HFFc6 (cell line): ENCODE measurements around the gene C10orf143. TPM values are rescaled to one million over a fixed set of nuclear protein-coding genes. Genes with fewer than 3 reads are reported as not detected.

ENCODE experiments used
- DNase-seq: peaks from one replicate; pipeline ENCODE4 v3.0.0-alpha.2; 2018
- H3K27ac Mint-ChIP-seq: 2 replicates; pipeline ENCODE4 v1.8.0; 2020; ENCODE audit warnings: mild to moderate bottlenecking, mixed read lengths
- H3K27me3 Mint-ChIP-seq: 2 replicates; pipeline ENCODE4 v1.8.0; 2021; ENCODE audit warnings: mild to moderate bottlenecking, moderate library complexity, mixed read lengths; ENCODE audit not compliant: insufficient read depth
- H3K36me3 Mint-ChIP-seq: 2 replicates; pipeline ENCODE4 v1.8.0; 2021; ENCODE audit warnings: low read depth, mixed read lengths
- H3K4me1 Mint-ChIP-seq: 2 replicates; pipeline ENCODE4 v1.8.0; 2020; ENCODE audit warnings: low read depth, mixed read lengths
- H3K4me3 Mint-ChIP-seq: 2 replicates; pipeline ENCODE4 v1.8.0; 2020; ENCODE audit warnings: mild to moderate bottlenecking, moderate library complexity, mixed read lengths
- H3K9me3 Mint-ChIP-seq: 2 replicates; pipeline ENCODE4 v1.8.0; 2020; ENCODE audit warnings: mild to moderate bottlenecking, mixed read lengths
- CTCF ChIP-seq: fragments of 200-600 bp; sonication (generic); IDR thresholded peaks from 2 replicates; pipeline ENCODE4 v1.5.0; 2021; ENCODE audit warnings: antibody characterized with exemption, mild to moderate bottlenecking
- total RNA-seq, 6 experiments: library from RNA; stranded (reverse); fragmentation: NEBNext Ultra II Directional; extraction: Animal tissue kit (Norgen Biotek cat#: 25700); gene quantifications; 2 replicates in 1 of 6; 3 replicates in 5 of 6; pipeline ENCODE4 v1.2.3, GENCODE V29; 2021

Gene C10orf143
- total RNA-seq, 6 experiments from 2014 or later, result 1.9 to 2.6 (median 2.4) TPM

DNA sequence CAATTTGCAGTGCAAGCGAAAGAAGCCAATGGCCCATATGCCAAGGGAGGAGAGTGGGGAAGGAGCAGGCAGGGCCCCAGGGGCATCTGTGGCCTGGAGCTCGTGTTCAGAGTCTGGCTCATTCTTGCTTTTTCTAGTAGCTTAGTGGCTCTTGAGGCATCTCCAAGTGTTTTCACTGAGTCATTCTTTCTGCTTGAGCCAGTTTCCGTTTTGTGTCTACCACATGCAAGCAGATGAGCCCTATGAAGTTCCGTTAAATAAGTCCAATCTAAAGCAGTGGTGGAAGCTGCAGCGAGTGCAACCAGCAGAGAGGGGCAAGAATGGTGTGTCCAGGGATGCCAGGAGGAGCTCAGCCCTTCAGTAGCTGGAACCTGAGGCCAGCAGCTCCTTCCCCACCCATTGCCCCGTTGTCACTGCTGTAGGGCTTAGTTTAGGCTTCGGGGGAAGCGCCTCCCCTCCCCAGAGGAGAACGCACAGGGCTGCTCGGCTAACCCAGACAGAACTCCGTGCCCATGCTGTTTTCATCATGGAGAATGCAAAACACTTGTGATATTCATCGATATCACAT lies 89.2 kb downstream of the C10orf143 start:
- Mint-ChIP-seq H3K27ac (peak overlapping the region; percentile 97), H3K4me1 (peaks cover 73% of the 10 kb centered on the region), H3K27me3 (no peaks in the 10 kb centered on the region), H3K9me3 (no peaks in the 10 kb centered on the region), H3K4me3 (peak overlapping the region; percentile 70), H3K36me3 (no peaks in the 10 kb centered on the region)
- no peak for TF ChIP-seq CTCF
- DNase-seq, result peak; percentile 96

- H3K4me3 Mint-ChIP-seq, result peak overlapping the region; percentile 38
- TF ChIP-seq CTCF, result no peak
- H3K27ac Mint-ChIP-seq, result peak overlapping the region; percentile 97
- no peak for DNase-seq
- no peaks in the 10 kb centered on the region for H3K27me3 Mint-ChIP-seq
- H3K36me3 Mint-ChIP-seq, result no peaks in the 10 kb centered on the region
- H3K4me1 Mint-ChIP-seq, result peaks cover 69% of the 10 kb centered on the region
- H3K9me3 Mint-ChIP-seq, result no peaks in the 10 kb centered on the region
Observed at GRCh38 chr10:130020651-130021382, 89.8 kb downstream of the C10orf143 start.

GRCh38 chr10:130018730-130019185 lies 91.9 kb downstream of the C10orf143 start:
- no peaks in the 10 kb centered on the region for H3K9me3 Mint-ChIP-seq
- H3K4me1 Mint-ChIP-seq, result peaks cover 58% of the 10 kb centered on the region
- H3K36me3 Mint-ChIP-seq, result no peaks in the 10 kb centered on the region
- no peak for DNase-seq
- H3K27ac Mint-ChIP-seq, result peak overlapping the region; percentile 21; the same call in 1 of the 2 replicates
- H3K4me3 Mint-ChIP-seq, result no peak overlapping the region
- H3K27me3 Mint-ChIP-seq, result no peaks in the 10 kb centered on the region
- TF ChIP-seq CTCF, result no peak

DNA sequence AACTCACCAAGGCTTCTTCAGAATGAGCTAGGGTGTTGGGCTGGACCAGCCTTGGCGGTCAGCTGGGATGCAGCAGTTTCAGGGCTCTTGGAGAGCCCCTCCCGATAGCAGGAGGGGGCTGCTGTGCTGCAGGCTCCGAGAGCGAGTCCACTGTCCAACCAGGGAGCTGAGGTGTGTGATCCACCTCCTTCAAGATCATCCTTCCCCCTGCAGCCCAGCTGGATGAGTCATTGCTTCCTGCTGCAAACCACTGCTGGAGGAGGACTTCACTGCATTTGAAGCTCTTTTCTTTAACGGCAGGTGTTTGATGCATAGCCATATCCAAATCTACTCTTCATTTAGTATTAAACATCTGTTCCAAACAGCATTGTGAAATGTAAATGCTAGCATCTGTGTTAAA lies 92.4 kb downstream of the C10orf143 start:
- no peak for TF ChIP-seq CTCF
- Mint-ChIP-seq H3K9me3 (no peaks in the 10 kb centered on the region), H3K36me3 (no peaks in the 10 kb centered on the region), H3K27me3 (no peaks in the 10 kb centered on the region), H3K27ac (peak overlapping the region; percentile 21; the same call in 1 of the 2 replicates), H3K4me3 (no peak overlapping the region), H3K4me1 (peaks cover 58% of the 10 kb centered on the region)
- DNase-seq, result peak; percentile 66

- no peak for DNase-seq
- Mint-ChIP-seq H3K27ac (no peak overlapping the region), H3K36me3 (no peaks in the 10 kb centered on the region), H3K4me1 (peaks cover 54% of the 10 kb centered on the region), H3K4me3 (no peak overlapping the region), H3K27me3 (no peaks in the 10 kb centered on the region), H3K9me3 (no peaks in the 10 kb centered on the region)
- no peak for TF ChIP-seq CTCF
Observed at GRCh38 chr10:130017631-130018022, 93.0 kb downstream of the C10orf143 start.
